ENCODE measurements around the gene DCN.

The DCN gene

DNA sequence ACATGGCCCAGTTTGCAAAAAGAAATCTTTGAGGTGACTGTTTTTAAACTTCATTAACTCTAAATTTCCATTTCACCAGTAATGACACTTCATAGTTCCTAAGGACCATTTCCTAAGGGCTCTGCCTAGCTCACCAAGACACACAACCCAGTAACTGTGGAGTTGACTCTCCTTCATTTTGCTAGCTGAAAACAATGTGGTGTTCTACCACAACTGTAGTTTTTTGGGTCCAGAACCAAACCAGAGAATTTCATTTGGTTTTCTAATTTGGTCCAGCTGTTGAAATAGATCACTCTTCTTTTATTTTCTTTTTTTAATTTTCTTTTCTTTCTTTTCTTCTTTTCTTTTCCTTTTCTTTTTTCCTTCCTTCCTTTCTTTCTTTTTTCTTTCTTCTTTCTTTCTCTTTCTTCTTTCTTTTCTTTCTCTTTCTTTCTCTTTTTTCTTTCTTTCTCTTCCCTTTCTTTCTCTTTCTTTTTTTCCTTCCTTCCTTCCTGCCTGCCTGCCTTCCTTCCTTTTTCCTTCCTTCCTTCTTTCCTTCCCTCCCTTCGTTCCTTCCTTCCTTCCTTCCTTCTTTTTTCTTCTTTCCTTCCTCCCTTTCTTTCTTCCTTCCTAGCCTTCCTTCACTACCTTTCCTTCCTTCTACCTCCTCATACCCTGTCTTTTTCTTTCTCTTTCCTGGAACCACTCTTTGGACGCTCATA, 52.8 kb downstream of the DCN start:
- no peak for DNase-seq

DNA sequence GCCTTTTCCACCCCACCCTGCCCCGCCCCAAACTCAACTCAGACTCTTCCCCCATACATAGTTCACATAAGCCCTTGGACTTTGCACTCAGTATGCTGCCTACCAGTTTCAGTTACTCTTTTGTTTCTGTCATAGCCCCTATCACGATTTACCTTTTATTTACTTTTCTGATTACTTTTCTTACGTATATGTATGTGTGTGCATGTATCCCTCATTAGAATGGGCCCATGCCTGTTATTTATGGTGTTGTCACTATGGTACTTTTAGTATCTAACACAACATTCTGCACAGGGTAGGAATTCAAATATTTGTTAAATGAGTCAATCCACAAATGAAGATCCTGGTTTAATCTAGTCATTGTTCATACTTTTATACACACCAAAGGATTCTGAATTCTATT, 54.9 kb downstream of the DCN start:
- no peak for DNase-seq

DNA sequence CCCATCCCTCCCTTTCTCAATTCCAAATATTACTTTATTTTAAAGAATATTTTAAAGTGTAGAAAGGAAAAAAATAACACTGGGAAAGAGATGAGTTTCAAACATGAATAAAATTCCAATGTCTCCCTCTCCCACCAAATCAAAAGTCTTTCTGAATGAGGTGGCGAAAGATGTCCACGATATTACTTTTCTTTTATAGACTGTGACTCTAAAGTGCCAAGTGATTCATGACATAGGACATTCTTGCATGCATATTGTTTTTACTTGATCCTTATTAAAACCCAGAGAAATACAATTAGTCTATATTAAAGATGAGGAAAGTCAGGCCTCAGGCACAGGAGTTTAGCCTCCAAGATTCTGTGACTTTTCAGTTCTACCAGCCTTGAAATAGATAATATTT, 55.3 kb downstream of the DCN start:
- DNase-seq: no peak

DNA sequence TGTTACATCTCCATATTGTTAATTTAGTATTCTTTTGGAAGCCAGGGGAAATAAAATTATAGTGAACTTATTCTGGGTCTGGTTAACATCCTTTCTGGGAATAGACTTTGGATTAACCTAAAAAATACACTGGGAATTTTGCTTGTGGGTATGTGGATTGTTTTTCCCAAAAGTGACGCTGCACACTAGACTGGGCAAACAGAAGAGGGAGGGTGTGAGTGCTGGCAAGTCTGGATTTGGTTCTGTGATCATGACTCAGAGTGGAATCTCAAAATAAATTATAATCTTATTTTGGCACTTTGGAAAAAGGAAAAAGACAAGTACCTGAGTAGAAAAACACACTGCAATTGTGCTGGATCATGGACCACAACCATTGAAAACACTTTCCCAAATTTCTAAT, 56.1 kb downstream of the DCN start:
- no peak for DNase-seq

DNA sequence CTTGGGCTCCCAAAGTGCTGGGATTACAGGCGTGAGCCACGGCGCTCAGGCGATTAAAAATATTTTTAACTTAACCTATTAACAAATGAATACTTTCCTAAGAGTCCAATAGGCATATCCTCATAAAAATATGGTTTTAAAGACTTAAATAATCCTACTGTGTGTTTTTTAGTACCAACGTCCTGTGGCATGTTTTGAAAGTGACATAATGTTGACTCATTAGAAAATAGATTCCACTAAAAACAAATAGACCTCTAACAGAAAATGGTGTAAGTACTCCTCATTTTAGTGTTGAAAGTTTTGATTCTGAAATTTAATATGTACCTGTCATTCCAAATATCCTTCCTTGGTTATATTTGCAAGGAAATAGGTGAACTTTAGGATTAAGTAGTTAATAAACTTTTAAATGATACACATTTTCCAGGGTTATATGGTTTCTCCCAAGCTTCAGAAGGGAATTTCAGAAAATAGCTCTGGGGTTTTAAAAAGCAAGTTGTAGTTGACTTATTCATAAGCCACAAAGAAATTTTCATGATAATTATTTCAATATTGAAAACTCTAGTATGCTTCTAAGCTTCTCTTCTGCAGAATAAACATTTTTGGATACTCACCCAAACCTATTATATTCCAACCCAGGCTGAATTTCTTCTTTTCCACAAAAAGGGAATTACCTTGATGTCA, 59.2 kb downstream of the DCN start:
- no peak for DNase-seq

DNA sequence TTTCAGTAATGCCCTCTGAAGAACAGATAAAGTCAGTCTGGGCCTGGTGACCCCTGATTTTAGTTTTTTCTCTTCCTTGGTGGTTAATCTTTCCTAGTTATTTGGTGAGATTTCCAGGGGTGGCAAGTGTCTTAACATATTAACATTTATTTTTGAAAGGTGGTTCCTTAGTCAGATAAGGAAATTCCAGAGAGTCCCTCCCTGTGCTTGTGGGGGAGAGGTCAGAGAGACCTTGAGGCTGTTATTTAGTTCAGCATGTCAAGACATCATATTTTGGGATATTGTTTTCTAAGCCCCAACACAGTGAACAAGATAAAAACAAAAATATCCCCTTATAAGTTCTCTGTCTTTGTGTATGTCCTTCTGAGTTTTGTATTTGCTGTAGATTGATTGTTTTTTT, 61.8 kb downstream of the DCN start:
- DNase-seq: no peak

DNA sequence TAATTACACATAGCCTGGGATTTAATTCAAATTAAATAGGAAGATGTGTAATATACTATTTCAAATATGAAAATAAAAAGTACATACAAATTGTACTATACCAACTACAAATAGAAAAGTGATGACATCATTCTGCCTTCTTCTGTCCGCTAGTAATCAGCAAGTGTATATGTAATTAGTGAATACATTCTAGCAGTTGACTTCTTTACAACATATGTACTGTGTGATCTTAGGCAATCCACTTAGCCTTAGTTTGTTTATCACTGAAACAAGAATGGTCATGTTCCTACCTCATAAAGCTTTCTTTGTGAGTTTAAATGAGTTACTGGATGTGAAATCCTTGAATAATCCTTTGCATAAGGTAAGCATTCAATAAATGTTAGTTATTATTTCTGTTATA, 63.5 kb downstream of the DCN start:
- DNase-seq: no peak

DNA sequence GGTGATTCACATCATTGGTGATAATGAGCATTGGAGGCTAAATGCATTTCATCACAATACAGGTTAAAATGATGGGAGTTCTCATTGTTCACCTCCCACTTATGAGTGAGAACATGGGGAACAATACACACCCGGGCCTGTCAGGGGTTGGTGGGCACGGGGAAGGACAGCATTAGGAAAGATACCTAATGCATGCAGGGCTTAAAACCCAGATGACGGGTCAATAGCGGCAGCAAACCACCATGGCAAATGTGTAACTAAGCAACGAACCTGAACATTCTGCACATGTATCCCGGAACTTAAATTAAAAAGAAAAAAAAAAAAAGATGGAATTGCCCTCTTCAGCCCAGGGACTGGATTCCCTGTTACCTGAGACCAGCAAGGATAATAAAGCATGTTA, 69.0 kb downstream of the DCN start:
- DNase-seq: no peak

DNA sequence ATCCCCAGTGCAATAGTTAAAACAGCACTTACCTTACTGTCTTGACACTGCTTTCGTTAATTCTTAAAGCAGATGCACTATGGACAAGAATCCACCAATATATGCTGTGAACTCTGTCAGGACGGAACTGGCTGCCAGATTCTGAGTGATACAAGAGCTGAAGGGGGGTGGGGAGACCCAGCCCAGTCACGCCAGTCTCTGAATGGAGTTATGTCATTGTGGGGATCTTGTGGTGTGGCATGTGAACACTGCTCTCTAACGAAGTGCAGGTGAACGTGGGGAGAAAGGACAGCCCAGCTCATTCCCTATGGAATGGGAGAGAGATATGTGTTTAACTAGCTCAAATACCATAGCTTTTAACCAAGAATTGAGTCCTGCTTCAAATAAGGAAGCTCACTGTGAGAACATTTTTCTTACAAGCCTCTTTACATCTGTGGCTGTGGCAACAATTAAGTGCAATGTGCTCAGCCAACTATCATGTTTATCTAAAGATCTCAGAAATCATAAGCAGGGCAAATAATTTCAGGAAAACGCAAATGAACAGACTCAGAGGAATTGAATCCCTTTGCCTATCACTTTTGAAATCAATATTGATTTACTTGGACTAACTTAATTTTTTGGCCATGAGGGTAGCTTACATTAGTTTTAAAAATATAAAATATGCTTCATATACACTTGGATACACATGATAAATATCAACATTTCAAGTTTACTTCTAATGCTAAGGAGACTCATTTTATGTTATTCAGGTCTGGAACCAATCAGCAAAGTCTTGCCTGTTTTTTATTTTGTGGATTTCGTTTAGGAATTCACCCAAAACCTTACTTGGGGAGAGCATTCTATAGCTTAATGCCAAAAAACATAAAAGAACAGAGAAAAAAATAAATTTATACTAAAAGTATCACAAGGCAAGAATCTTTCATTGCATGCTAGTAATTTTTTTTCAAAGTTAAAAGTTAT, 71.0 kb downstream of the DCN start, which contains the start of gene LUM:
Gene LUM (minus strand): TSS at position 129 of the 960 bp plus-strand sequence. CDS start 2,515 bp downstream, outside the sequence.
- no peak for DNase-seq

DNA sequence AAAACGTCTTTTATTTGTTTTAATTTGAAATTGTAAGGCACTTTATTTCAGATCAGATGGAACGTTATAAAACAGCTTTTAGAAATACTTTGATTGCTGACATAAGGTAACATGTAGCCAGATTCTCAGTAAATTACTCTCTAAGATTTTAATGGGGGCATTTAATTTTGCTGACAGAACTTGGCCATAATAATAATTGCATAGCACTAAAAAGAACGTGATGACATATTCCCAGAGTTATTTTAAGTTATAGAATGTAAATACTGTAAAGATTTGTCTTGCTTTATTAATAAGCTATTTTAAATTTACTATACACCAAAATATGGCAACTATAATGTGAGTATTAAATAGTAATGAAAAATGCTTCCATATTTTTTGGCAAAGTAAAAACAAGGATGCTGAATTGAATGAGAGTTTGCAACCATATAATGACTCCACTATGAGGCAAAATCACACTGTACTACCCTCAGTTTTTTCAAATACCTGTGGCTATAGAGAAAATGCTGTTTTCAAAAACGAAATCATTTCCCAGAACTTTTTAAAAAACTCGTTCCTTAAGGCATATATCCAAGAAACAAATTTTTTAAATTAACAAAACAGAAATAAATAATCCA, 72.2 kb downstream of the DCN start:
- DNase-seq: no peak

DNA sequence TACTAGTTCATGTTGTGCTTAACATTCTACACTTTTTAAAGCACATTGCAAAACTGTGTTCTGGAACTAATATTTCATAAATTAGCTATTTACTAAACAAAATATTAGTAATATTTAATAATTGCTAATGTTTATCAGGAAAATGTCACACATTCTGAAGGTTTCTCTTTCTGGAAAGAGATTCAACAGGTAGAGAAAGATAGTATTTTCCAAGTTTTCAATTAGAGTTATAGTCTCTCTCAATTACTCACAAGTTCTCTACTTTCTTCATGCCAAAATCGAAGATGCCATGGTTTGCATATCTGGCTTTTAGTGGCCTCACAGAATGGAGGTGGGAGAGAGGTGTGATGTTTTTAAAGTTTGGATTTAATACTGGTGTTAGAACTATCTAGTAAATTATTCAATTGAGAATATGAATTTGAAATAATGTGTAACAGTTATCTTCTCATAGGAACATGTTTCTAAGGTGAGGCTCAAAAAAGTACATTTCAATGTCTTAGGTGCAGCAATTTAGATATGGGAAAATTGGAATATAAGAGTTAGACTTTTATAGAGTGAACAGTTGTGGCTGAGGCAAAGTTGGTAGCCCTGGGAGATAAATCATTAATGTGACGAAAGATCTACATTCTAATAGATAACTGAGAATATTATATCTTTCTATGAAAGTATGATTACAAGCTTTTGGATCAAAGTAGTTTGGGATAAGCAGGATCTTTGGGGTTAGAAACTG, 72.9 kb downstream of the DCN start:
- DNase-seq: no peak

DNA sequence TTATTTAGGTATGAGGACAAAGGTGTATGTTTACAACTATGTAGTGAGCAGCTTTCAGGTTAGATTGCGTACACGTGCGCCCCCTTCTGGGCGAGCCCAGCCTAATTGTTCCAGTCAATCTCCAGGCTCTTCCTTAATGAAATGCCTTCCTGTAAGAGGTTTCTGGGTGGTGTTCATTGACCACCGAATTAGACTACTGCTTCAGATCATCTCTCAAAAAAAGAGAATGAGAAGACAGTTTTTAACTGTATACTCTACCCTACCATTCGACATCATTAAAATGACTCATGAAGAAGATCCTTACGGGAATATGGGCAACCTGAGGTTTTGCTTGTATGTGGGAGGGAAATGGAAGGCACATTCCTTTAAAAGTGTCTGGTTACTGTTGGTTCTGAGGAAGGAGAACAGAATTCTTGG, 73.5 kb downstream of the DCN start:
- DNase-seq: peak; percentile 31

DNA sequence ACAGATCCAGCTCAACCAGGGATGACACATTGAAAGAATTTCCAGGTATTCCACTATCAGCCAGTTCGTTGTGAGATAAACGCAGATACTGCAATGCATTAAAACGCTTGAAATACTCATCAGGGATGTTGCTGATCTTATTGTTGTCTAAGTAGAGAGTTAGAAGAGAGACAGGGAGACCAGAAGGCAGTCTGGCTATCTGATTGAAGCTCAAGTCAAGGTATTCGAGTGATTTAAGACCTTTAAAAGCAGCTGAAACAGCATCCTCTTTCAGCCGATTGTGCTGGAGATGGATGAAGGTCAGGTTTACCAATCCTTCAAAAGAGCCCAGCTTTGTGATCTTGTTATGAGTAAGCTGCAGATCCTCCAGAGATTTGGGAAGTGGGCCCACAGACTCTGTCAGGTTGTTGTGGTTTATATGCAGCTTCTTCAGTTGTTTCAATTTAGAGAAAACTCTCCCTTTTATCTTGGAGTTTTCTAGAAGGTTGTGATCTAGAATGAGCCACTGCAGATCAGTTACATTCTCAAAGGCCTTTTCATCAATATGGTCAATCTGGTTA, 74.3 kb downstream of the DCN start:
- no peak for DNase-seq

DNA sequence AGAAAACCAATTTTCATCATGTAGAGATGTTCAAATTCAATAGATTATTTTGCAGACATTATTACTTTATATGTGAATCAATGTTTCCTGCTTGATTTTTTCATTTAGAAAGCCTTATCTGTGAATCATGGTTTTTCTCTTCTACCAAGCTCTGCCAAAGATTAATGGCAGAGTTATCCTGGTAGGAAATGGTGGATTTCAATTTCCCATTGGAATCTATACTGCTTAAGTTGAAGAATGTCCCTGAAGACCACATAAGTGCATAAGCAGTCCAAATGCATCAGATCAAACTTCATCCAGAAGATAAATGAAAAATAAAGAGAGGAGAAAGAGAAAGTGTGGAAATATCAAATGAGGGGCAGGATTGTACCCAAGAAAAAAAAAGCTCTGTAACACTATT, 76.3 kb downstream of the DCN start:
- DNase-seq: no peak

DNA sequence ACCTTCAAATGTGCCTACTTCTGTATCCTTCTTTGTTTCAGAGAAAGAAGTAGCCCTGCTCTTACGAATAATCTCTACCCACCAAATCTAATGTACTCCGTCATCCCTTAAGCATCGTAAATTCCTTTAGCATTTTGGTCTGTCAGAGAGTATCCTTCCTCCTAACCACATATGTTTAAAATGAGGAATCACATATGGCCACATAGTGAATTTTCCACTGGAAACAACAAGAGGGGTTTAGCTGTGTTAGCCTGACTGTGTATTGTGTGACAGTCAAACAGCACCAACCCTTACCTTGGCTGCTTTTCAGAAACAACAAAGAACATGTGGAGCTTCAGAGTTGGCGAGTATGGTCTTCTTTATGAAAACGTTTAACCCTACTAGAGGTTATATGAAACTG, 76.8 kb downstream of the DCN start:
- no peak for DNase-seq

DNA sequence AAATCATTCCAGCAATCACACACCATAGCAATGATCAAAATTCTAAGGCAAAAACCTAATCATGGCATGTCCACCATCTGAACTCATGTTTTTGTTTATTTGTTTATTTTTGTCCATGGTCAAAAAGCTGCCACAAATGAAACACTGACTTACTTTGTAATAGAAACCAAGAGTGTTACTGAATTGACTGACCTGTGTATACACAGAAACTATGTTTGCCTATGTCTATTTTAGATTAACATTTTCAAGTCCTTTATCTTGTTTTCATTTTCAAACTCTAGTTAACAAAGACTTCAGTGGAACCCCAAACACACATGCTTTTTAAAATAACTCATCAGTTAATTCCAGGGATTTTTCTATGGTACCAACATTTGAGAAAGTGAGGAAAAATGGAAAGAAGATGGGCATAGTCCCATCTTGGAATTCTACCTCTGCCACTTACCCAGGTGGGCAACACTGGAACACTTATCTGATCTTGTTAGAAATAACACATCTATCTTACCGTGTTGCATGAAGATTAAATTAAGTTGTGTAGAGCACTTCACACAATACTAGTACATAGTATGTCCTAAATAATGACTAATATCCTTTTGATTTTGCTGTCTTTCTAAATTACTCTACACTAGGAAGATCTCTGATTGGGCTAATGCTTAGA, 77.7 kb downstream of the DCN start:
- no peak for DNase-seq

DNA sequence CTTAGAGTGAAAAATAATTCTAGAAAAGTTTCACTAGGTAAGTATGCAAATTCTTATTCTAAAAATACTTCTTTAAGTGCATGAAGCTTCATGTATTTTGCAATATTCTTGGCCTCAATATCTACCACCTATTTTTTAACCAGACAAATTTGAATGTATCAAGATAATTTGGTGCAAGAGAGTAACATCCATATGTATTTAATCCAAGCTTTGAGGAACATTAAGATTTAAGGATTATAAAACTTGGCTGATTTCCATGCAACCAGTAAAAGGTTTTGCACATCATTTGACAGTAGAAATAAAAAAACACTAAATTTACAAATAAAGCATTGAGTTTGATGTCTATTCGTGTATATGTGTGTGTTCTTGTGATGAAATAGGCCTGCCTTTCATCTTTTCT, 79.0 kb downstream of the DCN start:
- no peak for DNase-seq

DNA sequence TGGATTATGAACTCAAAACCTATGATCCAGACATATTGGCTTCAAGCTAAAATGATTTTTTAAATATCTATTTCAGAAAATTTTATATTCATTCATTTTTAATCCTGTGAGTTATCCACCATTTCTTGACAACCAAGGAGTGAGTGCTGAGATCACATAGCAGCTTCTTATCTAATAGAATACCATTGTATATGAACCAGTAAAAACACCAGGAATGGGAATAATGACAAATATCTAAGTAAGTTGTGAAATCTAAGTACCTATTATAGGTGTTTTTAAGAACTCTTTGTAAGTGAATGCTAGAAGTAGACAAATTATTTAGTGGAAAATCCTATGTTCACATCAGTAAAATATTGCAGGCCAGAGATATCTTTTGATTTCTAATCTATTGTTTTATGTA, 79.5 kb downstream of the DCN start:
- DNase-seq: no peak

DNA sequence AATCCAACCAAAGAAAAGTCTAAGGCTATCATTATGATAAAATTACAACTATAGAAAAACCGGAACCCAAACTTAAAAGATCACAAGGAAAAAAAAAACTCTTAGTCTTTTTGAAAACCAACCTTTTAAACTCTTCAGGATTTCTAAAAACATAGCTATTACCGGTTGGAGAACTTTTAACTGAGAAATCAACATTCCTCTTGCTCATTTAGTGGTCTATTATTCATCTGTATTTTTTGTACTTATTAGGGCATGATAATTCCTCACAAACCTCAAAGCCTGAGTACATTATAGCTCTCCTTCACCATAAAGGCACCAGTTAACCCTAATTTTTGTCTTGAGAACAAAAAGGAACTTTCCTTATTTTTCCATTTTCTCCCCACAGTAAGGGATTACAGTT, 81.7 kb downstream of the DCN start:
- no peak for DNase-seq

DNA sequence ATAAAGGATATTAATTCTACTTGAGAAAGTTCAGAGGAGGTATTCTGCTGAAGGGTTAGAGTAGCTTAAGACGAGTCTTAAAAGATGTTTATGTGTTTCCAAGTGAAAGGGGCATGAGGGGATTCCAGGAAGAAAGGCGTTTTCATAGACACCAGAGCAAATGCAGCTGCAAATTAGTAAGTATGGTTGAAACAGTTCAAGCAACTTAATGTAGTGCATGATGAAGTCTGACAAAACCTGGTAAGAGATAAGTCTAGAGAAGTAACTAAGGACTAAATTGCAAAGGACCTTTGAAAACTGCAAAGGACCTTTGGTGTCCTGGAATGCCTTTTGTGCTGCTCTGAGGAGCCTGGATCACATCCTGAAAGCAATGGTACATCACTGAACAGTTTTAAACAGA, 82.8 kb downstream of the DCN start:
- DNase-seq: no peak

DNA sequence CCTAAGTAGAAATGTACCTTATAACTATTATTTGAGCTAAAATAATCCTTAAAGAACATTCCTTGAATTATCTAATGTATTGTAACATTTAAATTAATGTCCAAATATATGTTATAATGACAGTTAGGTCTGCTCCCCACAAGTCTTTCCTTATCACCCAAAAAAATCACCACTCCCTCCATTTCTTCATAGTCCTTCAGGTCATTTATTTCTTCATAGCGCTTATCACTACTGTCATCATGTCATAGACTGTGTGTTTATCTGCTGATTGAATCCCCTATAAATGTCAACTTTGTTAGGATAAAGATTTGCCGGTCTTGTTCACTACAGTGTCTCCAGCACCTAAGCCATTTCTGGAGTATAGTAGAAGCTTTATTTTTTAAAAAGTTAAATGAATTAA, 83.3 kb downstream of the DCN start:
- no peak for DNase-seq

DNA sequence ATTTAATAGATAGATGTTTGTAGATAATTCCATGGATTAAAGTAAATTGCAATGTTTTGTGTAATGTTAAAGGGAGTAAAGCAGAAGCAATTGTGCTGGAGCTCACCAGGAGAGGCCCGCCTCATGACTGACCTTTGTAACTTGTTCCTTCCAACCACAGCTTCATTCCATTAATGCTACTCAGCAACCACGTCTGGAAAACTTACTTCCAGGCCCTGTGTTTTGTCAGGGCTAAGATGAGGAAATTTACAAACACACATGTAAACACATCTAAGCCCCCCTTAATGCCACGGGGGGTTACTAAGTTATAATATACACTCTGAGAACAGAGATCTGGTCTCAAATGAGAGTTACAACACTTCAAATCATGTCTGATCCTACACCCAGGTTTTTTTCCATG, 83.7 kb downstream of the DCN start:
- no peak for DNase-seq
